AG20443 (cell line): ENCODE data around the gene SNRPD3.

ENCODE experiments used
- DNase-seq: peaks from one replicate; pipeline ENCODE4 v3.0.0; 2012; ENCODE audit warnings: low spot score, mixed read lengths

SNRPD3 gene

DNA sequence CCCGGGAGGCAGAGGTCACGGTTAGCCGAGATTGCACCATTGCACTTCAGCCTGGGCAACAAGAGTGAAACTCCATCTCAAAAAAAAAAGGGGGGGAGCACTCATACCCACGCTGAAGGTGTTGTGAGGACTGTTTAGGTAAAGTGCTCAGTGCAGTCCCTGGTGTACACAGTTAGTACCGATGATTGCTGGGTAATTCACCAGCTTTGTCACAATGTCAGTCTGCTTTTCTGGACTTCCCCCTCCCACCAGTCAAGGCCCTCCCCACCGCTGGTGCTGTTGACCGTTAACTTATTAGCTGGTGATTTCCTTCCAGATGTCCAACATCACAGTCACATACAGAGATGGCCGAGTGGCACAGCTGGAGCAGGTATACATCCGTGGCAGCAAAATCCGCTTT, 11.9 kb downstream of the SNRPD3 start:
- no peak for DNase-seq

DNA sequence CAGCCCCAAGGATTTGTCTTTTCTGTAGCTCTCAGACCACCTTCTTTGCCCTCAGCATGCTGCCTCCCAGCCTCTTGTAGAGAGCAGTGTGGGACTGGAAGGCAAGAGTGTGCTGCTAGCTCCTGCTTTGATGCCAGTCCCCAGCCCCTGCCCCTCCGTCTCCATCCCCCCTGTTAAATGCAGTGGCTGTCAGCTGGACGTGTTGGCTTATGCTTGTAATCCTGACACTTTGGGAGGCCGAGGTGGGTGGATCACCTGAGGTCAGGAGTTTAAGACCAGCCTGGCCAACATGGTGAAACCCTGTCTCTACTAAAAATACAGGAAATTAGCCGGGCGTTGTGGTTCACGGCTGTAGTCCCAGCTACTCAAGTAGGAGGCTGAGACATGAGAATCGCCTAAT, 15.5 kb downstream of the SNRPD3 start:
- DNase-seq: no peak

DNA sequence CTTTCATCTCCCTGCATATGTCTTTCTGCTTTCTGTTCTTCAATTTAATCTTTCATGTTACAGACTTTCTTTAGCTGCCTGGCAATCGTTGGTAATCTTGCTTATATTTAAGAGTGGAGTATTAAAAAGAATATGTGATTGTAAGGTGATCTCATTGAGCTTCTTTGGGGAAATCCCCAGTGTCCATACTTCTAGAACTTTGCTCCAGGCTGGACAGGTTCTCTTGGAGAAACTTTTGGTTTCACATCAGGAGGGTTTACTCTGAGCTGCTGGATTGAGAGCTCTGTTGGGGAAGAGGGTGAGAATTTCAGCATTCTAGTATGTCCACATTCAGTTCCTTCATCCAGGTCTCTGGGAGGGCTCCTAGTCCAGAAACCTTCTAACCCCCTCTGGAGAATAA, 21.0 kb downstream of the SNRPD3 start:
- no peak for DNase-seq

DNA sequence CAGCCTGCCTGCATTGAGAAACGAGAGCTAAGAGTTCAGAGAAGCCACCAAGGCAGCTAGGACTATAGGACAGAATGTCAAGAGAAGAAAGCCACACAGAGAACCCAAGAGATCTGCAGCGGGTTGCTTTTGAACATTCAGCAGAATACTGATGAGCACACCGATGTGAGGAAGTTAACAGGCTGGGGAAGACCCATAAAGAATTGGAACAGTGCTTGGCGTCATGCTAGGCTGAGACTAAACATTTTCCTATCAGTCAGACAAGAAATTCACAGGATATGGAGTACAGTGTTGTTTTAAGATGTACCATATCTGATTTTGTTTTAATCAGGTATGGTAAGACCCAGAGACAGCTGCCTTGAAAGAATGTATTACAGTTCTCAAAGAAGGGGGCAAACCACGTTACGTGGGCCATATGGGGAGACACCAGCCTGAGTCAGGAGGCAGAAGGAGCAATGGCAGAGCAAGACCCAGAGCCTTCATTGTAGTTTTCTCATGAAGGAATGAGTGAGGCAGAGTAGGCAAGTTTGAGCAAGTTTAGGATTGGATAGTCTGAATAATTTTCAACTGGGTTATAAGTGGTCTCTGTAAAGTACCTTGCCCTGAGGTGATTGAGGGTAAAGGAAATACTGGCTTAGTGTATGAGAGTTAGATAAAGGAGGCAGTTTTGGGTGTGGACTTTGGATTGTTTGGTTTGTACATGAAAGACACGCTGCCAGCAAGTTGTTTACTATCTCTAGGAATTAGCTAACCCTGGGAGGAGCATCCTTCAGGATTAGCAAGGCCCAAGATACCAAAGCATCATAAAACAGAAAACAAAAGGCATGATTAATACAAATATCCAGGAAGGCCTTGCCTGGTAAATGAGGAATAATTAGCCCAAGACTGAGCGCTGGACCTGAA, 22.8 kb downstream of the SNRPD3 start:
- DNase-seq: no peak

DNA sequence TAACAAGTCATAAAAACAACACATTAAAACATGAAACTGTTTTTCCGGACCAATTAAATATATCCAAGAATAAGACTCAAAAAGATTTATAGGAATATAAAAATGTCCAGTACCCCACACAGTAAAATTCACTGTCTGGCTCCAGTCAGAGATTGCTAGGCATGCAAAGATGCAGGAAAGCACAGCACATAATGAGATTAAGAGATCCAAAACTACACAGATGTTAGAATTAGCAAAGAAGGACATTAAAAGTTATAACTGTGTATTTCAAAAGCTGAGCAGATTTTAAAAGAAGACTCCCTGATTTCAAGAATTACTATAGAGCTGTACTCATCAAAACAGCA, 23.4 kb downstream of the SNRPD3 start:
- DNase-seq: no peak

DNA sequence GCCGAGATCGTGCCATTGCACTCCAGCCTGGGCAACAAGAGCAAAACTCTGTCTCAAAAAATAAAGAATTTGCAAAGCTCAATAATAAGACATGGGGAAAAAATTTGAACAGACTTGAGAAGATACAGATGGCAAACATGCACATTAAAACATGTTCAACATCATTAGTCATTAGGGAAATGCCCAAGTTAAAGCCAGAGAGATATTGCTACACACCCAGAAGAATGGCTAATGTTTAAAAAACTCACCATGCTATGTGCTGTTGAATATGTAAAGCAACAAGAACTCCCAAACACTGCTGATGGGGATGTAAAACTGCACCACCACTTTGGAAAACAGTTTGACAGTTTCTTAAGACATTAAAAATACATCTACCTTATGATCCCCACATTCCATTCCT, 24.5 kb downstream of the SNRPD3 start:
- peak; percentile 71 for DNase-seq

DNA sequence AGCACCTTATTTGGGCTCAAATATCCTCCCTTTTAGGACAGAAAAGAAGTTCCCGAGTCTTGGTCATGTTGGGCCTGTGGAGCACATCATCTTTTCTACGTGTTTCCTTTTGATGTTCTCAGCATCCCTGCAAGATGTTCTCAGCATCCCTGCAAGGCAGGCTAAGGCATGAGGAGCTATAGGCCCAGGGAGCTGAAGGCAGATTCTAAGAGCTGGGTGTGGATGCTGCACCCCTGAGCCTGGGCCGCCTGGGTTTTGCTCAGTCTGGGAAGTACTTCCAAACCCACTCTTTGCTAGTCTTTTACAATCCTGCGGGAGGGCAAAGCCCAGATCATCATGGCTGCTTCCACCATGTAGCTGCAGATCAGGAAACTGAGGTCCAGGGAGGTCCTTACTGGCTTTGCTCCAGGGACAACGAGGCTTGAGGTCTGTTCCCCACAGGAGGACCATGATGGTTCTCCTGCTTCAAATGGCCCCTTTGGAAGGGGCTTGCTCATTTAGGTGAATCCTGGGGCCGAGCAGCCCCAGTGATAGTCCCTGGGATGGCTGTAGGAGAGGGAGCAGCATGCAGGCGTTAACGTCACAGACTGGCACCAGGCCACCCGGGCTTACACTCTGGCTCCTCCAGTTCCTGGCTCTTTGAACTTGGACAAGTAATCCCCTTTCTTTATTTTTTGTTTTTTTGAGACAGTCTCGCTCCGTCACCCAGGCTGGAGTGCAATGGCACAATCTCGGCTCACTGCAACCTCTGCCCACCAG, 26.4 kb downstream of the SNRPD3 start:
- DNase-seq: no peak

DNA sequence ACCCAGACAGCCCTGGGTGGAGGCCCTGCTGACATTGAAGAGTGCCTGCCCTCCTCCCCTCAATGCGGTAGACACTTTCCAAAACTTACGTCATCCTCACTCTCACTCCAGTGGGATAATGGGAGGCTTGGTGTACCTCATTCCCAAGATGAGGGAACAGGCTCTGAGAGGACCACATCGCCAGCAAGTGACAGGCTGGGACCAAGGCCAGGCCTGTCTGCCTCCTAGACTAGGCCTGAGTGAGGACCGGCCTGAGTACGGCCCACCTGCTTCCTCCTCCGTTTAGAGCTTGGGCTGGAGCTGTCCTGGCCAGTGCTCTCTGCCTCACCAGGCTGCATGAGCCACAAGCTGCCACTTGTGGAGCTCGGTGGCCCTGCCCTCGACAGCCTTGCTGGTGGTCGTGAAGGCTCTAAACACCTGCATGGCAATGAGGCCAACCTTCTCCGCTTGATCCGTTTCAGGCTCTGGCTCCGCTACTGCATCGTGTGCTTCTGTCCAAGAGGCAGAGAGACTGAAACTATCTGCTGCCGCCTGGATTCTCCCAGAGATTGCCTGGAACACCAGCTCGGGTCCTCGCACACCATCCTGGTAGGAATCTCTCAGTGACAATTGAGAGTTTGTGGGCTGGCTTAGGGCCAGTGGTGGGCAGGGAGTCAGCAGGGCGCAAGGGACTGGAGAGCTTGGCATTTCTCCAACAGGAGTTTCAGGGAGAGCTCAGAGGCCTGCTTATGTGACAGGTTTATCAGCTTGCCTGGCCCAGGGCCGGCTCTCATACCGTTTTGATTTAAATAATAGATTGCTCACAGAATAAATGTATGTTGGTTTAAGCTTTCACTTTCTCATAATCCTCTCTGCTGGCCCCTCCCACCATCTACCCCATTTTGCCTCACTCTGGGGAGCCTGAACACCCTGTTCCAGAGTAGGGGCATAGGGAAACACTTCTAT, 27.7 kb downstream of the SNRPD3 start:
- peak; percentile 30 for DNase-seq

DNA sequence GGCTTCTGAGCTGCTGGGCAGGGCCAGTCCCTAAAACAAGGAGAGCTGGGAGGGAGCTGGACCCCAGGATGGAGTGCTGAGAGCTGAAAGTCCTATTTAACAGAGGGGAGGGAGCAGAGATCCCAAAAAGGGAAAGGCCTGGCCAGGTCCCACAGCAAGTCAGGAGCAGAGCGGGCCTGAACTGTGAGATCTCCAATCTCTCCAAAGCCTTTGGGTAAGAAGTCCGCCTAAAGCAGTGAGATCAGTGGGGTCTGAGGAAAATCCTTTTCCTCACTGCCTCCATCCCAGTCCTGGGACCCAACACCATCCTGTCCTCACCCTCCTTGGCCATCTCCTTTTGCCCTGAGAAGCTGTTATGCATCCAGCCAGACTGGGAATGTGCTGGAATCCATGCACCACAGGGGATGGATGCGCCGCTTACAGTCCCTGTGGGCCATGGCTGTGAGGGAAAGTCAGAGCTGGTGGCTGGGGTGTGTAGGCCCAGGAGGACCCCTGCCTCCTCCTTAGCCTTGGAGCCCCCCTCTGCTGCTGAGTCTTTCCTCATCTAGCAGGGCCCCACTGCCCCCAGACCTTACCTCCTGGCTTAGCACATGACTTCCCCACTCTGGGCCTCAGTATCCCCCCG, 28.5 kb downstream of the SNRPD3 start:
- no peak for DNase-seq

DNA sequence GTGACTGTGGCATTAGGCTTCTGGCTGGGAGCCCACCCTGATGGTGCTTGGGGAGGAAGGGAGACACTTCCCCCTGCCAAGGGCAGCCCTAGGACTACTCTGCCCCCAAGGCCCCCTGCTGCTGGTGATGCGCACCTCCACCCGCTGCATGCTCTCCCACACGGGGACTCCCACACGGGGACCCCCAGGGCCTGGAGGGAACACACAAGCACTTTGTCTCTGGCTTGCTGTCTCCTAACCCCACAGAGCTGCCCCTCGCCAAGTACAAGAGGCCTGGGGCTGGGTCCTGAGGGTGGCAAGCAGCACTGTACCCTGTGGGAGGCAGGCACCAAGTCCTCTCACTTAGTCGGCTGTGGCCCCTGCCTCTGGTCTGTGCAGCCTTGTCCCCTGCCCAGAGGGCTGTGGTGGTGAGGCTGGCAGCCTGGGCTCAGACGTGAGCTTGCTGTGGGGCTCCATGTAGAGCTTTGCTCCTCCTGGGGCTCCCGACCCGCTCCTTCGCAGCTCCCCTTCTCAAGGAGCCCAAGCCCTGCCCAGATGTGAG, 29.1 kb downstream of the SNRPD3 start:
- no peak for DNase-seq

DNA sequence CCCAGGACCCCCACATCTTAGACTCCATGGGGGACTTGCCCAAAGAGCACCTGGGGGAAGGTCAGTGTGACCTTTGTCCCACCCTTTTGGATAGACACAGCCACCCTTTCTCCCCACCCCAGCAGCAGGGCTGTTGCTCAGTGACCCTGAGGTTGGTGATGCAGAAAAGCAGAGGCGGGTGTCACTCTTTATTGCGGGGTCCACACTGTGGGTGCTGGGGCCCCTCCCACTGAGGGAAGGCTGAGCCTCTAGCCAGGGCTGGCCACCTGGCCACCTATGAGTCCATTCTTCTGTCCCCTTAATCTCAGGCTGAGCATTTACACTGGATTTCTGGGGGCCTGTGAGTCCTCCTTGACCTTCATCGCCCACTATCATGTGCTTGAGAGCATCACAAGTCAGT, 29.7 kb downstream of the SNRPD3 start:
- DNase-seq: no peak

DNA sequence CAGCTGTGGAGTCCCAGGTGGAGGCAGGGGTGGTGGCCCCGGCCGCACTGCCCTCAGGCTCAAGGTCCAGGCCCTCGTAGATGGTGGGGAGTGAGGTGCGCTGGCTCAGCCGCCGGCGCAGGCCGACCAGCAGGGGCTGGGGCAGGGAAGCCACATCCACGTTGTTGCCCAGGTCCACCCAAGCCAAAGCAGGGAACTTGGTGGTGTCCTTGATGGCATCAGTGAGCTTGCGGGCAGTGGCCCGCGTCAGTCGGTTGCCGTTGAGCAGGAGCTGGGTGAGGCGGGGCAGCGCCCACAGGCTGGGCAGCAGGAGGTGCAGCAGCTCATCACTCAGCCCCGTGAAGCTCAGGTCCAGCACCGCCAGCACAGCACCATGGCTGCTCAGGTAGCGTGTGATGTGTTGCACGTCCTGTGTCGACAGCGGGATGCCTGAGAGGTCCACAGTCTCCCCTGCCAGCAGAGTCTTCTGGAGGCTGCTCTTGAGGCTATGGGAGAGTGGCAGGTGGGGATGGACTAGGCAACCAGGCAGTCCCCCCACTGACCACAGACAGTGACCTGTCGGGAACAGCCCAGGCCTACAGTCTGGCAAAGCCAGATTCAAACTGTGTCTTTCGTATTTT, 30.2 kb downstream of the SNRPD3 start:
- DNase-seq: no peak

DNA sequence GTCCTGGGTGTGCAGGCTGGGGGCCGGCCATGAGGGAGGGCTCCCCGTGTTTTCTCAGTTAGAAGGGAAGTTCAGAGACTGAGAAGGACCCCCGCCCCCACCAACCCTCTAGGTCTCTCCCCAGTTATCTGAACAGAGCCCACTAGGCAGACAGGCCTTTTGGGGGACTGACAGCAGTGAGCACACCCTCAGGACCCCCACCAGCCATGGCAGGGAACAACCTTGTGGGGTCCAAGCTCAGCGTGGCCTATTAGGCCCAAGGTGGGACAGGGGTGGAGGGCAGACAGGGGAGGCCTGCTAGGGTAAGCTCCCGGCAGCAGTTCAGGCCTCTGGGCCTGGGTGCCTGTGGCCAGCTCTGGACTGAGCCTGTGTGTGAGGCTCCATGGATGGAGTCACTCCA, 31.5 kb downstream of the SNRPD3 start:
- DNase-seq: no peak

DNA sequence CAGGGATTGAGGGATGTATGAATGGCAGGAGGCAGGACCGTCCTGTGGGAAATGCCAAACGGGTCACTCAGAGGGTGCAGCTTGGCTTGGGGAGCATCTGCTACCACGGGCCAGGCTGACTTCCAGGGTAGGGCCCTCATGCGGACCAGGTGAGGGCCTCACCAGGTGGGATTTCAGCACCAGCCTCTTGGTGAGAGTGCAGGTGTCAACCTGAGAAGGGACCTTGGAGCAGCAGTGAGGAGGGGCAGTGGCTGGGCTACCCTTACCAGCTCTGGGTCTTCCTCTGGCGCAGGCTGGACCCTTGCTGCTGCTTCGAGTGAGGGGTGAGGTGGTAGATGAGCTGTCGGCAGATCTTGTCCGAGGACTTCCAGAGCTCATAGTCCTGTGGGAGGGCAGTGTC, 32.1 kb downstream of the SNRPD3 start:
- DNase-seq: no peak

DNA sequence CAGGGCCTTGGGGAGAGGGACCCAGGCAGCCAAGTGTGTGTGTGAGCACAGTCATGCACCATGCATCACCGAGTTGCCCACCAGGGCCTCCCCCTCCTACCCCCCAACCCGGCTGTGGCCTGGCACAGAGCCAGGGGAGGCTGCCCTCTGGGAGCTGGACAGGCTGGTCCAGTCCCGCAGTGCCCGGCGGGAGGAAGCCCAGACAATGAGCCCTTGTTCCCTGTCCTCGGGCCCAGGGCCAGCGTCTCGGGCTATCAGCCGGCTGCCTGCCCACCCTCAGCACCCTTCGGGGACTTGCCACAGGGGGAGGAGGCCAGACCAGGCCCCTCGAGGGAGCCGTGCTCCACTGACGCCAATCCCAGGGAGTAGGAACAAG, 32.6 kb downstream of the SNRPD3 start:
- DNase-seq: no peak

DNA sequence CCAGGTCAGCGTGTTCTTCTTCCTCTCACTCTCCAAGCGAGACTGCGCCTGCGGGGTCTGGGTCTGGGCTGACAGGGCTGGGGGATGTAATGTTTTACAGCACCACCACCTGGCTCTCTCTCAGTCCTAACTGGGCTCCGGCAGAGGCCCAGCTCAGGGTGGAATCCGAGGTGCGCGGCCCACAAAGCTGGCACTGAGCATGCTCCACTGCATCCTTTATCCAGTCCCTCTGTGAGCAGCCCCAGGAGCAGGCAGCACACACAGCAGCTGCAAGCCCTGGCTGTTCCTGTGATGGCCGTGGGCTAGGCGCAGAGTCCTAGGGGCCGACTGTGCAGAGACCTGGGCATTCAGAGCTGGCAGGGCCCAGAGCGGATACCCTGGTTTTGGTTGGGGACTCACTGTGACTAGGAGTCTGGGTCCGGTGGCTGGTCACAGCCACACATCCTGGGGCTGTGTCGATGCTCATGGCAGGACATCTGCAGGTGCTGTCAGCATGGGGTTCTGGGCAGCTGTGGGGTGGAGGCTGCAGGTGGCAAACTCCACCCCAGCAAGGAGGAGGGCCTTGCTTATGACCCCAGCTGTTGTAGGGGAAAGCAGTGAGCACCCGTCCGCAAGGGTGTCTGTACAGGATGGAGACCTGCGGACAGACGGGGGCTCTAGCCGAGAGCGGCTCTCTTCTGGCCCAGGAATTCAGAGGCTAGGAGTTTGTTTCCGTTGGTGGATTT, 33.1 kb downstream of the SNRPD3 start:
- DNase-seq: no peak

DNA sequence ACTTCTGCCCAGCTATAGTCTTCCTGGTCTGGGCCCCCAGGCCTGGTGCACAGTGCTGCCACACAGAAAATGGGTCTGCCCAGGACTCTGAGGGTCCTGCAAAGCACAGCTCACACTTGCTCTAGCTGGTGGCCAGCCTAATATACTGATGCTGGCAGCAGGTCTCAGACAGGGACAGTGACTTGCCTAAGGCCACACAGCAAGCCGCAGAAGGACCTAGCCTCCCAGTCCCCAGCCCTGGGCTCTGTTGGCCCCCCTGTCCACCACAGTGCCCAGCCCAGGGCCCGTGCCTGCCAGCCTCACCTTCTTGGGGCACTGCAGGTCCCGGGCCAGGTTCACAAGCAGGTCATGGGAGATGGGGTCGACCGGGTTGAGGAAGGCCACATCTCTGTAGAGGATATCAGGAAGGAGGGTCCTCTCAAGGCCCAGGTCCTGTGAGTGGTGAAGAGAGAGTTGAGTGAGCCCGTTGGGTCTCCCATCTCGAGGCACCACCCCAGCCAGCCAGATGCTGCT, 33.8 kb downstream of the SNRPD3 start:
- no peak for DNase-seq

DNA sequence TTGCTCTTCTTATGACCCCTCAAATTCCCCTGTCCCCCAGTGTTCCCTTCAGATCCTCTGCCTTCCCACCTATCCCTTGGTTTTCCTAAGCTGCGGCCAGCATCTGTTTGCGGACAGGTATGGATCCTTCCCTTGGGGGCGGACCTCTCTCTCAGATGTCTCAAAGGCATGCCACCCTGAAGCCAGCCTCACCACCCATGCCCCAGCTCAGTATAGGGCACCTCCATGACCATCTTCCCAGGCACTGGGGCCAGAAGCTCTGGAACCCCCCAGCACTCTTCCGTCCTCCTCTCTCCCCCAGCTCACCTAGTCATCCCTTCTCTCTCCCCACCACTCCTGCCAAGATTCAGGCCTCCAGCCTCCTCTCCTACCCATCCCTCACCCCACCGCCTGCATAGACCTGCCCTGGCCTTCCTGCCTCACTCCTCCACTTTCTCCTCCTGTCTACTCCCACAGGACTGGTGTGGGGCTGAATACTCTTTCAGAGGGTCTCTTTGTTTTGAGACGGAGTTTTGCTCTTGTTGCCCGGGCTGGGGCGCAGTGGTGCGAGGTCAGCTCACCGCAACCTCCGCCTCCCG, 34.9 kb downstream of the SNRPD3 start:
- no peak for DNase-seq

DNA sequence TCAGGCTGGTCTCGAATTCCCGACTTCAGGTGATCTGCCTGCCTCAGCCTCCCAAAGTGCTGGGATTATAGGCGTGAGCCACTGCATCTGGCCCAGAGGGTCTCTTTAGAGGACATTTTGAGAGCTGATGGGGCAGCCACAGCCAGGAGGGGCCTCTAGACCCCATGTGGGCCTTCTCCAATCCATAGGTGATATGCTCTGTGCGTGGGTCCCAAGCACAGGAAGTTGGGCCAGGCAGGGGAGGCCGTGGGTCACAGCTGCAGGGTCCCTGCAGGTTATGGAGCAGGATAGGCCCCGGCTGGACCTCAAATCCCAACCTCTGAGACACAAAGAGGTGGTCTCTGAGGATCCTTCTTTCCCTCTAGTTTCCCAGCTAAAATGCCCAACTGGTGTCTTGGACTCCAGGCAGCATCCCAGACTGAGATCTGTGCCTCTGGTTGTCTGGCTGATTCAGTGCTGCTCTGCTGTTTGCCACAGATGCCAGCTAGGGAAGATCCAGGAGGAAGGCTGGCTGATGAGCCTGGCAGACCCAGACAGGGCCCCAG, 35.6 kb downstream of the SNRPD3 start:
- no peak for DNase-seq
